Activated CD8-positive, alpha-beta memory T cell treated with anti-CD3 and anti-CD28 coated beads, Interleukin-2, amount 50 U/mL, for 1 hour (primary cell): ENCODE results near the gene TAS2R14.

Experiments used
- DNase-seq: peaks from one replicate; pipeline ENCODE4 v3.0.0-alpha.2; 2020; ENCODE audit errors: extremely low read depth

TAS2R14 gene

GRCh38 chr12:10939163-10939562 is at the start of gene TAS2R14:
TAS2R14 (minus strand) TSS chr12:10939263; CDS start chr12:10939207, 56 bp downstream.
- no peak for DNase-seq

- no peak for DNase-seq
These were observed 47.7 kb upstream of the TAS2R14 start, which contains the start of gene TAS2R50 for GRCh38 chr12:10986812-10987211. TAS2R50 (minus strand) TSS chr12:10986912; CDS start chr12:10986860, 52 bp downstream.

GRCh38 chr12:10982244-10982643 is 43.2 kb upstream of the TAS2R14 start:
- peak; percentile 0 for DNase-seq

GRCh38 chr12:10974965-10975364 is 35.9 kb upstream of the TAS2R14 start:
- DNase-seq, result no peak

GRCh38 chr12:10968765-10969456 is 29.8 kb upstream of the TAS2R14 start:
- DNase-seq, result no peak

- DNase-seq, result no peak
These were observed 28.3 kb upstream of the TAS2R14 start for GRCh38 chr12:10967409-10967808.

GRCh38 chr12:10966314-10966713 is 27.3 kb upstream of the TAS2R14 start:
- DNase-seq, result no peak

- DNase-seq, result no peak
These were observed 26.4 kb upstream of the TAS2R14 start for GRCh38 chr12:10965476-10965875.

GRCh38 chr12:10960211-10960610 is 21.1 kb upstream of the TAS2R14 start:
- DNase-seq, result no peak

- DNase-seq, result no peak
These were observed 20.7 kb upstream of the TAS2R14 start for GRCh38 chr12:10959804-10960203.

GRCh38 chr12:10957741-10958140 is 18.7 kb upstream of the TAS2R14 start:
- no peak for DNase-seq

GRCh38 chr12:10956085-10956484 is 17.0 kb upstream of the TAS2R14 start:
- no peak for DNase-seq

GRCh38 chr12:10952645-10953044 is 13.6 kb upstream of the TAS2R14 start:
- no peak for DNase-seq

GRCh38 chr12:10943167-10943566 is 4.1 kb upstream of the TAS2R14 start:
- DNase-seq, result no peak

GRCh38 chr12:10941916-10942607 is 3.0 kb upstream of the TAS2R14 start:
- DNase-seq, result no peak

GRCh38 chr12:10941369-10941768 is 2.3 kb upstream of the TAS2R14 start:
- no peak for DNase-seq

- no peak for DNase-seq
These were observed 1.3 kb upstream of the TAS2R14 start for GRCh38 chr12:10940389-10940788.

GRCh38 chr12:10936506-10936905 is 2.6 kb downstream of the TAS2R14 start:
- no peak for DNase-seq

- DNase-seq, result no peak
These were observed 10.2 kb downstream of the TAS2R14 start, which contains the start of gene PRH2 for GRCh38 chr12:10928746-10929286. PRH2 (plus strand) TSS chr12:10929236; CDS start chr12:10929274, 38 bp downstream.

GRCh38 chr12:10926269-10926668 is 12.8 kb downstream of the TAS2R14 start:
- no peak for DNase-seq

GRCh38 chr12:10919809-10920208 is 19.3 kb downstream of the TAS2R14 start:
- no peak for DNase-seq

- DNase-seq, result no peak
These were observed 28.7 kb downstream of the TAS2R14 start for GRCh38 chr12:10910380-10910779.

- DNase-seq, result no peak
These were observed 29.6 kb downstream of the TAS2R14 start, which contains the start of gene TAS2R13 for GRCh38 chr12:10909462-10909861. TAS2R13 (minus strand) TSS chr12:10909562; CDS start chr12:10909298, 264 bp downstream.
